ENCODE data around the gene CA6.
"Not testable (repeated sequence)": the region's sequence is repeated elsewhere in the genome, so short reads cannot be mapped to it uniquely, and the experiment has no call there.

CA6 gene

GRCh38 chr1:8966606-8967005, 20.9 kb downstream of the CA6 start:
- Histone ChIP-seq H3K27ac (ENCODE audit: low read depth in 2 of 2, low read length in 2 of 2) (no peak overlapping the region), H3K4me1 (ENCODE audit: control insufficient read depth in 2 of 2, insufficient read depth in 2 of 2, low read length in 2 of 2) (no peaks in the 10 kb centered on the region), H3K36me3 (ENCODE audit: control insufficient read depth in 2 of 2, insufficient read depth in 2 of 2, low read length in 2 of 2) (no peaks in the 10 kb centered on the region), H3K9ac (ENCODE audit: low read depth in 1 of 2, low read length in 2 of 2) (no peak overlapping the region), H3K27me3 (ENCODE audit: control insufficient read depth in 2 of 2, insufficient read depth in 2 of 2, low read length in 2 of 2) (no peaks in the 10 kb centered on the region), H3K4me3 (ENCODE audit: low read length in 2 of 2) (no peak overlapping the region), H3K9me3 (ENCODE audit: control insufficient read depth in 2 of 2, low read length in 2 of 2) (no peaks in the 10 kb centered on the region)

- not testable (repeated sequence) for H3K9me3 ChIP-seq (ENCODE audit: control insufficient read depth in 2 of 2, low read length in 2 of 2); H3K4me1 ChIP-seq (ENCODE audit: control insufficient read depth in 2 of 2, insufficient read depth in 2 of 2, low read length in 2 of 2); H3K27ac ChIP-seq (ENCODE audit: low read depth in 2 of 2, low read length in 2 of 2); H3K27me3 ChIP-seq (ENCODE audit: control insufficient read depth in 2 of 2, insufficient read depth in 2 of 2, low read length in 2 of 2); H3K36me3 ChIP-seq (ENCODE audit: control insufficient read depth in 2 of 2, insufficient read depth in 2 of 2, low read length in 2 of 2); H3K4me3 ChIP-seq (ENCODE audit: low read length in 2 of 2); H3K9ac ChIP-seq (ENCODE audit: low read depth in 1 of 2, low read length in 2 of 2)
Observed at GRCh38 chr1:8968902-8969301, 23.2 kb downstream of the CA6 start.

- no peaks in the 10 kb centered on the region for H3K27me3 ChIP-seq (ENCODE audit: control insufficient read depth in 2 of 2, insufficient read depth in 2 of 2, low read length in 2 of 2)
- H3K36me3 ChIP-seq (ENCODE audit: control insufficient read depth in 2 of 2, insufficient read depth in 2 of 2, low read length in 2 of 2), result no peaks in the 10 kb centered on the region
- no peaks in the 10 kb centered on the region for H3K4me1 ChIP-seq (ENCODE audit: control insufficient read depth in 2 of 2, insufficient read depth in 2 of 2, low read length in 2 of 2)
- H3K27ac ChIP-seq (ENCODE audit: low read depth in 2 of 2, low read length in 2 of 2), result no peak overlapping the region
- H3K9ac ChIP-seq (ENCODE audit: low read depth in 1 of 2, low read length in 2 of 2), result no peak overlapping the region
- no peak overlapping the region for H3K4me3 ChIP-seq (ENCODE audit: low read length in 2 of 2)
- no peaks in the 10 kb centered on the region for H3K9me3 ChIP-seq (ENCODE audit: control insufficient read depth in 2 of 2, low read length in 2 of 2)
Observed at GRCh38 chr1:8969937-8970336, 24.3 kb downstream of the CA6 start.

GRCh38 chr1:8970870-8971337, 25.2 kb downstream of the CA6 start:
- Histone ChIP-seq H3K4me1 (ENCODE audit: control insufficient read depth in 2 of 2, insufficient read depth in 2 of 2, low read length in 2 of 2) (no peaks in the 10 kb centered on the region), H3K9ac (ENCODE audit: low read depth in 1 of 2, low read length in 2 of 2) (no peak overlapping the region), H3K36me3 (ENCODE audit: control insufficient read depth in 2 of 2, insufficient read depth in 2 of 2, low read length in 2 of 2) (no peaks in the 10 kb centered on the region), H3K4me3 (ENCODE audit: low read length in 2 of 2) (no peak overlapping the region), H3K27me3 (ENCODE audit: control insufficient read depth in 2 of 2, insufficient read depth in 2 of 2, low read length in 2 of 2) (no peaks in the 10 kb centered on the region), H3K9me3 (ENCODE audit: control insufficient read depth in 2 of 2, low read length in 2 of 2) (no peaks in the 10 kb centered on the region), H3K27ac (ENCODE audit: low read depth in 2 of 2, low read length in 2 of 2) (no peak overlapping the region)

- no peak overlapping the region for H3K9ac ChIP-seq (ENCODE audit: low read depth in 1 of 2, low read length in 2 of 2)
- H3K27ac ChIP-seq (ENCODE audit: low read depth in 2 of 2, low read length in 2 of 2), result no peak overlapping the region
- no peaks in the 10 kb centered on the region for H3K27me3 ChIP-seq (ENCODE audit: control insufficient read depth in 2 of 2, insufficient read depth in 2 of 2, low read length in 2 of 2)
- no peaks in the 10 kb centered on the region for H3K9me3 ChIP-seq (ENCODE audit: control insufficient read depth in 2 of 2, low read length in 2 of 2)
- H3K4me1 ChIP-seq (ENCODE audit: control insufficient read depth in 2 of 2, insufficient read depth in 2 of 2, low read length in 2 of 2), result peaks cover 0 to 4% of the 10 kb centered on the region in 2 donors
- H3K4me3 ChIP-seq (ENCODE audit: low read length in 2 of 2), result no peak overlapping the region
- H3K36me3 ChIP-seq (ENCODE audit: control insufficient read depth in 2 of 2, insufficient read depth in 2 of 2, low read length in 2 of 2), result no peaks in the 10 kb centered on the region
Observed at GRCh38 chr1:8974551-8974950, 28.9 kb downstream of the CA6 start.

GRCh38 chr1:8976338-8976737, 30.7 kb downstream of the CA6 start:
- no peaks in the 10 kb centered on the region for H3K9me3 ChIP-seq (ENCODE audit: control insufficient read depth in 2 of 2, low read length in 2 of 2)
- no peaks in the 10 kb centered on the region for H3K27me3 ChIP-seq (ENCODE audit: control insufficient read depth in 2 of 2, insufficient read depth in 2 of 2, low read length in 2 of 2)
- no peak overlapping the region for H3K4me3 ChIP-seq (ENCODE audit: low read length in 2 of 2)
- no peak overlapping the region for H3K9ac ChIP-seq (ENCODE audit: low read depth in 1 of 2, low read length in 2 of 2)
- H3K36me3 ChIP-seq (ENCODE audit: control insufficient read depth in 2 of 2, insufficient read depth in 2 of 2, low read length in 2 of 2), result no peaks in the 10 kb centered on the region
- H3K27ac ChIP-seq (ENCODE audit: low read depth in 2 of 2, low read length in 2 of 2), result no peak overlapping the region
- peaks cover 0 to 4% of the 10 kb centered on the region in 2 donors for H3K4me1 ChIP-seq (ENCODE audit: control insufficient read depth in 2 of 2, insufficient read depth in 2 of 2, low read length in 2 of 2)

- no peaks in the 10 kb centered on the region for H3K27me3 ChIP-seq (ENCODE audit: control insufficient read depth in 2 of 2, insufficient read depth in 2 of 2, low read length in 2 of 2)
Observed at GRCh38 chr1:8976896-8977450, 31.3 kb downstream of the CA6 start.

GRCh38 chr1:8980656-8981055, 35.0 kb downstream of the CA6 start:
- no peaks in the 10 kb centered on the region for H3K9me3 ChIP-seq (ENCODE audit: control insufficient read depth in 2 of 2, low read length in 2 of 2)
- H3K4me1 ChIP-seq (ENCODE audit: control insufficient read depth in 2 of 2, insufficient read depth in 2 of 2, low read length in 2 of 2), result peaks cover 0 to 4% of the 10 kb centered on the region in 2 donors
- no peaks in the 10 kb centered on the region for H3K36me3 ChIP-seq (ENCODE audit: control insufficient read depth in 2 of 2, insufficient read depth in 2 of 2, low read length in 2 of 2)
- H3K4me3 ChIP-seq (ENCODE audit: low read length in 2 of 2), result no peak overlapping the region
- no peak overlapping the region for H3K9ac ChIP-seq (ENCODE audit: low read depth in 1 of 2, low read length in 2 of 2)
- no peak overlapping the region for H3K27ac ChIP-seq (ENCODE audit: low read depth in 2 of 2, low read length in 2 of 2)
- H3K27me3 ChIP-seq (ENCODE audit: control insufficient read depth in 2 of 2, insufficient read depth in 2 of 2, low read length in 2 of 2), result no peaks in the 10 kb centered on the region

More at GRCh38 chr1:8976896-8977450, 31.3 kb downstream of the CA6 start:
- Histone ChIP-seq H3K4me1 (ENCODE audit: control insufficient read depth in 2 of 2, insufficient read depth in 2 of 2, low read length in 2 of 2) (peaks cover 0 to 4% of the 10 kb centered on the region in 2 donors), H3K9me3 (ENCODE audit: control insufficient read depth in 2 of 2, low read length in 2 of 2) (no peaks in the 10 kb centered on the region), H3K9ac (ENCODE audit: low read depth in 1 of 2, low read length in 2 of 2) (no peak overlapping the region), H3K36me3 (ENCODE audit: control insufficient read depth in 2 of 2, insufficient read depth in 2 of 2, low read length in 2 of 2) (no peaks in the 10 kb centered on the region), H3K4me3 (ENCODE audit: low read length in 2 of 2) (no peak overlapping the region), H3K27ac (ENCODE audit: low read depth in 2 of 2, low read length in 2 of 2) (no peak overlapping the region)

GRCh38 chr1:8981169-8981568, 35.5 kb downstream of the CA6 start:
- no peaks in the 10 kb centered on the region for H3K27me3 ChIP-seq (ENCODE audit: control insufficient read depth in 2 of 2, insufficient read depth in 2 of 2, low read length in 2 of 2)
- H3K4me1 ChIP-seq (ENCODE audit: control insufficient read depth in 2 of 2, insufficient read depth in 2 of 2, low read length in 2 of 2), result peaks cover 0 to 4% of the 10 kb centered on the region in 2 donors
- H3K4me3 ChIP-seq (ENCODE audit: low read length in 2 of 2), result no peak overlapping the region
- no peak overlapping the region for H3K9ac ChIP-seq (ENCODE audit: low read depth in 1 of 2, low read length in 2 of 2)
- H3K9me3 ChIP-seq (ENCODE audit: control insufficient read depth in 2 of 2, low read length in 2 of 2), result no peaks in the 10 kb centered on the region
- no peak overlapping the region for H3K27ac ChIP-seq (ENCODE audit: low read depth in 2 of 2, low read length in 2 of 2)
- no peaks in the 10 kb centered on the region for H3K36me3 ChIP-seq (ENCODE audit: control insufficient read depth in 2 of 2, insufficient read depth in 2 of 2, low read length in 2 of 2)

GRCh38 chr1:8984203-8984602, 38.5 kb downstream of the CA6 start:
- Histone ChIP-seq H3K9ac (ENCODE audit: low read depth in 1 of 2, low read length in 2 of 2) (no peak overlapping the region), H3K36me3 (ENCODE audit: control insufficient read depth in 2 of 2, insufficient read depth in 2 of 2, low read length in 2 of 2) (no peaks in the 10 kb centered on the region), H3K4me1 (ENCODE audit: control insufficient read depth in 2 of 2, insufficient read depth in 2 of 2, low read length in 2 of 2) (peaks cover 0 to 3% of the 10 kb centered on the region in 2 donors), H3K27ac (ENCODE audit: low read depth in 2 of 2, low read length in 2 of 2) (no peak overlapping the region), H3K4me3 (ENCODE audit: low read length in 2 of 2) (no peak overlapping the region), H3K27me3 (ENCODE audit: control insufficient read depth in 2 of 2, insufficient read depth in 2 of 2, low read length in 2 of 2) (no peaks in the 10 kb centered on the region), H3K9me3 (ENCODE audit: control insufficient read depth in 2 of 2, low read length in 2 of 2) (no peaks in the 10 kb centered on the region)

- Histone ChIP-seq H3K27me3 (ENCODE audit: control insufficient read depth in 2 of 2, insufficient read depth in 2 of 2, low read length in 2 of 2) (no peaks in the 10 kb centered on the region), H3K36me3 (ENCODE audit: control insufficient read depth in 2 of 2, insufficient read depth in 2 of 2, low read length in 2 of 2) (no peaks in the 10 kb centered on the region), H3K4me3 (ENCODE audit: low read length in 2 of 2) (no peak overlapping the region), H3K27ac (ENCODE audit: low read depth in 2 of 2, low read length in 2 of 2) (no peak overlapping the region), H3K9me3 (ENCODE audit: control insufficient read depth in 2 of 2, low read length in 2 of 2) (no peaks in the 10 kb centered on the region), H3K9ac (ENCODE audit: low read depth in 1 of 2, low read length in 2 of 2) (no peak overlapping the region), H3K4me1 (ENCODE audit: control insufficient read depth in 2 of 2, insufficient read depth in 2 of 2, low read length in 2 of 2) (peaks cover 0 to 3% of the 10 kb centered on the region in 2 donors)
Observed at GRCh38 chr1:8984990-8985389, 39.3 kb downstream of the CA6 start.

Measured in mucosa of rectum (tissue), 2 donors.